HEK293 (cell line): Measurements from ENCODE around the gene C1orf122.

ENCODE experiments used
- BCL6B ChIP-seq: fragments of 450-650 bp; formaldehyde crosslinking; IDR thresholded peaks from 2 replicates; pipeline ENCODE4 v1.5.1; 2017; ENCODE audit warnings: missing biosample characterization, missing genetic modification characterization
- GFI1B ChIP-seq: fragments of 450-650 bp; formaldehyde crosslinking; IDR thresholded peaks from 2 replicates; pipeline ENCODE4 v1.5.1; 2016; ENCODE audit warnings: missing biosample characterization, missing genetic modification characterization
- HOXA7 ChIP-seq: sonication (generic); formaldehyde crosslinking; IDR thresholded peaks from 2 replicates; pipeline ENCODE4 v1.8.1; 2022; ENCODE audit warnings: missing genetic modification reagents, borderline replicate concordance
- HOXC10 ChIP-seq: sonication (generic); formaldehyde crosslinking; IDR thresholded peaks from 2 replicates; pipeline ENCODE4 v1.8.1; 2023; ENCODE audit warnings: mild to moderate bottlenecking, missing genetic modification reagents
- KLF8 ChIP-seq: fragments of 450-650 bp; formaldehyde crosslinking; IDR thresholded peaks from 2 replicates; pipeline ENCODE4 v1.5.1; 2016; ENCODE audit warnings: missing biosample characterization, missing genetic modification characterization
- MYNN ChIP-seq: fragments of 450-650 bp; formaldehyde crosslinking; IDR thresholded peaks from 2 replicates; pipeline ENCODE4 v1.5.1; 2016; ENCODE audit warnings: missing biosample characterization, missing genetic modification characterization, borderline replicate concordance
- MZF1 ChIP-seq: fragments of 450-650 bp; formaldehyde crosslinking; IDR thresholded peaks from 2 replicates; pipeline ENCODE4 v1.5.1; 2017; ENCODE audit warnings: missing biosample characterization, missing genetic modification characterization, borderline replicate concordance
- OVOL3 ChIP-seq: fragments of 450-650 bp; formaldehyde crosslinking; IDR thresholded peaks from 2 replicates; pipeline ENCODE4 v1.5.1; 2016; ENCODE audit warnings: missing biosample characterization, missing genetic modification characterization
- PATZ1 ChIP-seq: fragments of 450-650 bp; formaldehyde crosslinking; IDR thresholded peaks from 2 replicates; pipeline ENCODE4 v1.5.1; 2016; ENCODE audit warnings: missing biosample characterization, missing genetic modification characterization
- SP2 ChIP-seq: fragments of 450-650 bp; formaldehyde crosslinking; IDR thresholded peaks from 2 replicates; pipeline ENCODE4 v1.5.1; 2016; ENCODE audit warnings: missing biosample characterization, missing genetic modification characterization
- SP3 ChIP-seq: fragments of 450-650 bp; formaldehyde crosslinking; IDR thresholded peaks from 2 replicates; pipeline ENCODE4 v1.5.1; 2016; ENCODE audit warnings: missing biosample characterization, missing genetic modification characterization
- TCF7L2 ChIP-seq: IDR thresholded peaks from 2 replicates; pipeline ENCODE4 v1.6.1; 2011; ENCODE audit warnings: low read depth, mild to moderate bottlenecking, inconsistent platforms, low read length, moderate library complexity, borderline replicate concordance
- YY1 ChIP-seq: fragments of 450-650 bp; formaldehyde crosslinking; IDR thresholded peaks from 2 replicates; pipeline ENCODE4 v1.5.1; 2018; ENCODE audit warnings: missing biosample characterization, missing genetic modification characterization
- ZBTB7A ChIP-seq: fragments of 450-650 bp; formaldehyde crosslinking; IDR thresholded peaks from 2 replicates; pipeline ENCODE4 v1.5.1; 2016; ENCODE audit warnings: low read depth, missing biosample characterization, missing genetic modification characterization
- ZFHX2 ChIP-seq: fragments of 450-650 bp; formaldehyde crosslinking; conservative IDR thresholded peaks from 2 replicates; pipeline ENCODE4 v1.5.1; 2016; ENCODE audit warnings: missing biosample characterization, missing genetic modification characterization
- ZNF121 ChIP-seq: fragments of 450-650 bp; formaldehyde crosslinking; IDR thresholded peaks from 2 replicates; pipeline ENCODE4 v1.5.1; 2016; ENCODE audit warnings: missing biosample characterization, missing genetic modification characterization
- ZNF148 ChIP-seq: fragments of 450-650 bp; formaldehyde crosslinking; IDR thresholded peaks from 2 replicates; pipeline ENCODE4 v1.5.0; 2017; ENCODE audit warnings: missing biosample characterization, missing genetic modification characterization, borderline replicate concordance
- ZNF24 ChIP-seq: fragments of 450-650 bp; formaldehyde crosslinking; IDR thresholded peaks from 2 replicates; pipeline ENCODE4 v1.5.1; 2016; ENCODE audit warnings: missing biosample characterization, missing genetic modification characterization
- ZNF26 ChIP-seq: fragments of 450-650 bp; formaldehyde crosslinking; IDR thresholded peaks from 2 replicates; pipeline ENCODE4 v1.5.1; 2016; ENCODE audit warnings: missing biosample characterization, missing genetic modification characterization
- ZNF280D ChIP-seq: fragments of 450-650 bp; formaldehyde crosslinking; IDR thresholded peaks from 2 replicates; pipeline ENCODE4 v1.5.1; 2016; ENCODE audit warnings: missing biosample characterization, missing genetic modification characterization
- ZNF302 ChIP-seq: fragments of 450-650 bp; formaldehyde crosslinking; IDR thresholded peaks from 2 replicates; pipeline ENCODE4 v1.5.1; 2016; ENCODE audit warnings: missing biosample characterization, missing genetic modification characterization, low read depth
- ZNF416 ChIP-seq: fragments of 450-650 bp; formaldehyde crosslinking; IDR thresholded peaks from 2 replicates; pipeline ENCODE4 v1.5.1; 2016; ENCODE audit warnings: missing biosample characterization, missing genetic modification characterization
- ZNF48 ChIP-seq: fragments of 450-650 bp; formaldehyde crosslinking; IDR thresholded peaks from 2 replicates; pipeline ENCODE4 v1.5.1; 2016; ENCODE audit warnings: missing biosample characterization, missing genetic modification characterization
- ZNF514 ChIP-seq: fragments of 450-650 bp; formaldehyde crosslinking; IDR thresholded peaks from 2 replicates; pipeline ENCODE4 v1.5.1; 2016; ENCODE audit warnings: missing biosample characterization, missing genetic modification characterization
- ZNF548 ChIP-seq: fragments of 450-650 bp; formaldehyde crosslinking; IDR thresholded peaks from 2 replicates; pipeline ENCODE4 v1.5.1; 2016; ENCODE audit warnings: missing biosample characterization, missing genetic modification characterization
- ZNF560 ChIP-seq: fragments of 450-650 bp; formaldehyde crosslinking; IDR thresholded peaks from 2 replicates; pipeline ENCODE4 v1.5.1; 2017; ENCODE audit warnings: missing biosample characterization, missing genetic modification characterization, borderline replicate concordance
- ZNF629 ChIP-seq: fragments of 450-650 bp; formaldehyde crosslinking; IDR thresholded peaks from 2 replicates; pipeline ENCODE4 v1.5.1; 2017; ENCODE audit warnings: missing biosample characterization, missing genetic modification characterization
- ZNF701 ChIP-seq: fragments of 450-650 bp; formaldehyde crosslinking; IDR thresholded peaks from 2 replicates; pipeline ENCODE4 v1.5.1; 2016; ENCODE audit warnings: missing biosample characterization, missing genetic modification characterization
- ZNF704 ChIP-seq: fragments of 450-650 bp; formaldehyde crosslinking; IDR thresholded peaks from 2 replicates; pipeline ENCODE4 v1.5.1; 2016; ENCODE audit warnings: missing biosample characterization, missing genetic modification characterization
- ZNF707 ChIP-seq: fragments of 450-650 bp; formaldehyde crosslinking; IDR thresholded peaks from 2 replicates; pipeline ENCODE4 v1.5.1; 2016; ENCODE audit warnings: missing biosample characterization, missing genetic modification characterization

Gene C1orf122

GRCh38 chr1:37793773-37794371 lies 13.7 kb upstream of the C1orf122 start, which contains the start of gene MANEAL (continued):
- TF ChIP-seq HOXA7 (CRISPR knock-in tag) (no peak), ZNF560 (tag by site-specific recombination) (no peak), ZNF26 (tag by site-specific recombination) (no peak), SP2 (peak; percentile 62), ZNF701 (no peak), MZF1 (peak; percentile 72; the same call in 1 of the 2 replicates), ZNF280D (tag by site-specific recombination) (no peak), TCF7L2 (no peak), KLF8 (peak; percentile 81; the same call in 1 of the 2 replicates), ZNF548 (tag by site-specific recombination) (no peak), ZNF121 (no peak), MYNN (tag by site-specific recombination) (no peak), PATZ1 (tag by site-specific recombination) (peak; percentile 44; the same call in 1 of the 2 replicates), ZNF148 (no peak), ZNF704 (tag by site-specific recombination) (no peak), OVOL3 (tag by site-specific recombination) (no peak), ZNF629 (no peak), GFI1B (tag by site-specific recombination) (no peak), ZNF514 (tag by site-specific recombination) (no peak), ZNF24 (tag by site-specific recombination) (no peak), ZNF302 (tag by site-specific recombination) (no peak), HOXC10 (CRISPR knock-in tag) (no peak), BCL6B (no peak), YY1 (tag by site-specific recombination) (peak; percentile 77), ZBTB7A (no peak), ZNF416 (tag by site-specific recombination) (no peak), ZNF48 (tag by site-specific recombination) (no peak), ZFHX2 (peak; percentile 87), SP3 (peak; percentile 73), ZNF707 (no peak)
